HepG2 (cell line): ENCODE measurements around the gene ZNF627. TPM values are rescaled to one million over a fixed set of nuclear protein-coding genes. Genes with fewer than 3 reads are reported as not detected.
A peak's percentile ranks its signal among the peaks of the same experiment; 100 is the strongest.

ENCODE experiments used
- ATAC-seq: fragments of 200-7000 bp; cut with Tn5 transposase; 3 replicates; pipeline ENCODE4 v1.9.1; 2020; ENCODE audit warnings: mild to moderate bottlenecking, moderate library complexity
- BruUV-seq: library from RNA; stranded (reverse); fragments of 400-500 nt; replicated peaks from 2 replicates; lab custom pipeline; 2021; lab: Mats Ljungman, UMichigan
- CTCF ChIA-PET: fragments of 300-600 bp; formaldehyde crosslinking; extraction: SDS; loops from one replicate; lab custom pipeline; 2021; ENCODE audit warnings: low total read pairs, inconsistent platforms, low intra/inter-chr PET ratio; lab: Yijun Ruan, JAX
- POLR2A ChIA-PET: fragments of 350-600 bp; sonication (Branson Sonifier 250); formaldehyde crosslinking; loops from one replicate; lab custom pipeline; 2020; ENCODE audit warnings: antibody characterized with exemption, inconsistent platforms; lab: Yijun Ruan, JAX
- DNase-seq: peaks from one replicate; pipeline ENCODE4 v3.0.0-alpha.2; 2015; ENCODE audit warnings: low spot score
- FAIRE-seq: peaks from 3 replicates; lab custom pipeline; 2011; peaks lifted over from hg19 to GRCh38; lab: Jason Lieb, UNC
- H2AFZ ChIP-seq: one replicate; pipeline ENCODE4 v1.6.1; 2011; ENCODE audit warnings: low read length, inconsistent platforms
- H3K27ac ChIP-seq: fragments of 300-600 bp; 3 replicates; pipeline ENCODE4 v1.8.0; 2011; ENCODE audit warnings: mixed run types, mild to moderate bottlenecking, mixed read lengths, low read length, inconsistent platforms; ENCODE audit not compliant: insufficient read depth; ENCODE audit errors: extremely low read length
- H3K27me3 ChIP-seq, 2 experiments: fragments of 200-600 bp in 1 of 2; 2 replicates in 1 of 2; 3 replicates in 1 of 2; pipeline versions ENCODE4 v1.6.0 to v1.8.0; 2011; ENCODE audit warnings: low read length in 2 of 2, mild to moderate bottlenecking in 2 of 2, moderate library complexity in 2 of 2, inconsistent platforms in 1 of 2; ENCODE audit not compliant: insufficient read depth in 2 of 2, control insufficient read depth in 1 of 2
- H3K36me3 ChIP-seq, 2 experiments: fragments of 200-600 bp in 1 of 2; replicated peaks in 1 of 2; 2 replicates in 1 of 2; 3 replicates in 1 of 2; pipeline versions ENCODE4 v1.5.1 to v1.8.0; 2011; ENCODE audit warnings: low read length in 2 of 2, inconsistent platforms in 1 of 2; ENCODE audit not compliant: insufficient read depth in 2 of 2, control insufficient read depth in 1 of 2
- H3K4me1 ChIP-seq: 2 replicates; pipeline ENCODE4 v1.5.1; 2012; ENCODE audit warnings: low read length, inconsistent platforms; ENCODE audit not compliant: insufficient read depth
- H3K4me2 ChIP-seq: 2 replicates; pipeline ENCODE4 v1.6.0; 2011; ENCODE audit warnings: low read depth, low read length, inconsistent platforms
- H3K4me3 ChIP-seq, 3 experiments: fragments of 200-600 bp in 1 of 3; sonication (generic), shearing (Covaris generic) in 1 of 3; replicated peaks in 1 of 3; 2 replicates each; pipeline ENCODE4 v1.5.1; 2011 to 2016; ENCODE audit warnings: low read length in 3 of 3, inconsistent platforms in 2 of 3, low read depth in 2 of 3, mild to moderate bottlenecking in 2 of 3, control low read depth in 1 of 3, mixed read lengths in 1 of 3; ENCODE audit not compliant: insufficient read depth in 1 of 3
- H3K79me2 ChIP-seq: one replicate; pipeline ENCODE4 v1.6.1; 2011; ENCODE audit warnings: low read length, inconsistent platforms; ENCODE audit not compliant: insufficient read depth
- H3K9ac ChIP-seq: 2 replicates; pipeline ENCODE4 v1.6.0; 2011; ENCODE audit warnings: mild to moderate bottlenecking, low read depth, low read length, inconsistent platforms; ENCODE audit not compliant: insufficient read depth
- H3K9me3 ChIP-seq: 2 replicates; pipeline ENCODE4 v1.5.1; 2012; ENCODE audit warnings: mild to moderate bottlenecking, low read length
- H4K20me1 ChIP-seq: 2 replicates; pipeline ENCODE4 v1.6.0; 2011; ENCODE audit warnings: inconsistent platforms, mild to moderate bottlenecking, low read length, moderate library complexity; ENCODE audit not compliant: insufficient read depth
- AGO1 ChIP-seq: fragments of 200-400 bp; formaldehyde crosslinking; IDR thresholded peaks from 2 replicates; pipeline ENCODE4 v1.6.1; 2017; ENCODE audit warnings: mild to moderate bottlenecking, low read depth, low read length, moderate library complexity; ENCODE audit not compliant: poor library complexity, severe bottlenecking
- ARNT ChIP-seq: fragments of 450-650 bp; IDR thresholded peaks from 2 replicates; pipeline ENCODE4 v1.6.1; 2017
- GMEB1 ChIP-seq: sonication (generic); formaldehyde crosslinking; IDR thresholded peaks from 2 replicates; pipeline ENCODE4 v1.5.1; 2020; ENCODE audit warnings: missing genetic modification reagents, mild to moderate bottlenecking, borderline replicate concordance
- IKZF1 ChIP-seq: fragments of 450-650 bp; IDR thresholded peaks from 2 replicates; pipeline ENCODE4 v1.7.1; 2016
- KDM4B ChIP-seq: sonication (generic); formaldehyde crosslinking; IDR thresholded peaks from 2 replicates; pipeline ENCODE4 v1.4.0; 2020; ENCODE audit warnings: missing genetic modification reagents
- KLF13 ChIP-seq: sonication (generic); formaldehyde crosslinking; IDR thresholded peaks from 2 replicates; pipeline ENCODE4 v1.4.0; 2020; ENCODE audit warnings: mild to moderate bottlenecking, missing genetic modification reagents
- KMT2B ChIP-seq: IDR thresholded peaks from 2 replicates; pipeline ENCODE4 v1.6.1; 2016; ENCODE audit warnings: missing genetic modification reagents, missing compliant biosample characterization
- SPEN ChIP-seq: sonication (generic); formaldehyde crosslinking; IDR thresholded peaks from 2 replicates; pipeline ENCODE4 v1.5.1; 2020; ENCODE audit warnings: low read depth, mild to moderate bottlenecking, missing genetic modification reagents
- ZBTB39 ChIP-seq: sonication (generic); formaldehyde crosslinking; IDR thresholded peaks from 2 replicates; pipeline ENCODE4 v1.5.0; 2020; ENCODE audit warnings: missing genetic modification reagents
- ZNF354B ChIP-seq: sonication (generic); formaldehyde crosslinking; IDR thresholded peaks from 2 replicates; pipeline ENCODE4 v1.8.0; 2022; ENCODE audit warnings: mild to moderate bottlenecking, missing genetic modification reagents
- ZNF616 ChIP-seq: sonication (generic); formaldehyde crosslinking; IDR thresholded peaks from 2 replicates; pipeline ENCODE4 v1.5.0; 2020; ENCODE audit warnings: low read depth, mild to moderate bottlenecking, missing genetic modification reagents
- ZNF761 ChIP-seq: sonication (generic); formaldehyde crosslinking; conservative IDR thresholded peaks from 2 replicates; pipeline ENCODE4 v1.4.0; 2020; ENCODE audit warnings: mild to moderate bottlenecking, missing genetic modification reagents
- ZNF780A ChIP-seq: sonication (generic); formaldehyde crosslinking; IDR thresholded peaks from 2 replicates; pipeline ENCODE4 v1.8.0; 2022; ENCODE audit warnings: mild to moderate bottlenecking, missing genetic modification reagents, moderate library complexity
- ZNF891 ChIP-seq: sonication (generic); formaldehyde crosslinking; IDR thresholded peaks from 2 replicates; pipeline ENCODE4 v1.5.0; 2020; ENCODE audit warnings: mild to moderate bottlenecking, missing genetic modification reagents
- WGBS: methylation state at CpG from one replicate; pipeline ENCODE4 v1.1.6; 2017; ENCODE audit warnings: low lambda C conversion rate; 5-methylcytosine and 5-hydroxymethylcytosine counted together
- in situ Hi-C: cut with HindIII; loops from 2 replicates; pipeline ENCODE4 v1.10.0; 2017; ENCODE audit warnings: low pct_unique_long_range_greater_than_20kb; ENCODE audit not compliant: extremely low pct_ligation_motif_present
- intact Hi-C: fragments of 100-400 bp; cut with micrococcal nuclease; formaldehyde crosslinking; loops from one replicate; pipeline ENCODE4 v1.10.0; 2022; ENCODE audit not compliant: unreplicated experiment
- polyA plus RNA-seq, 8 experiments: library from polyadenylated mRNA; depleted of rRNA in 3 of 8; stranded (reverse) in 7 of 8; unstranded in 1 of 8; fragments of >200 nt; fragmentation: Illumina TruSeq in 4 of 8; extraction: Trizol in 4 of 8; gene quantifications; 2 replicates each; pipeline versions ENCODE4 v1.2.1 to v1.2.3, GENCODE V29; 2011 to 2016; ENCODE audit warnings: low read depth in 4 of 8, missing spikeins in 1 of 8, mixed read lengths in 1 of 8; ENCODE audit not compliant: insufficient read depth in 1 of 8
- total RNA-seq, 5 experiments: library from RNA; depleted of rRNA; stranded (reverse); fragments of >200 nt; fragmentation: Illumina TruSeq; extraction: Trizol; gene quantifications; 2 replicates each; pipeline ENCODE4 v1.2.3, GENCODE V29; 2016; ENCODE audit warnings: low read depth in 1 of 5
- TF ChIP-seq, protein P1 (sequence below): fragments of 450-650 bp; IDR thresholded peaks from 2 replicates; pipeline ENCODE4 v1.6.1; 2017
- TF ChIP-seq, protein P2 (sequence below): IDR thresholded peaks from 2 replicates; pipeline ENCODE4 v1.6.1; 2016; ENCODE audit warnings: mild to moderate bottlenecking, missing biosample characterization, missing genetic modification reagents

The ZNF627 gene
- total and polyA plus RNA-seq, 2 of the 13 experiments (the other 11 are each of a cell fraction or from before 2014, with no cell fraction given): 4.2 to 12.7 TPM

DNA sequence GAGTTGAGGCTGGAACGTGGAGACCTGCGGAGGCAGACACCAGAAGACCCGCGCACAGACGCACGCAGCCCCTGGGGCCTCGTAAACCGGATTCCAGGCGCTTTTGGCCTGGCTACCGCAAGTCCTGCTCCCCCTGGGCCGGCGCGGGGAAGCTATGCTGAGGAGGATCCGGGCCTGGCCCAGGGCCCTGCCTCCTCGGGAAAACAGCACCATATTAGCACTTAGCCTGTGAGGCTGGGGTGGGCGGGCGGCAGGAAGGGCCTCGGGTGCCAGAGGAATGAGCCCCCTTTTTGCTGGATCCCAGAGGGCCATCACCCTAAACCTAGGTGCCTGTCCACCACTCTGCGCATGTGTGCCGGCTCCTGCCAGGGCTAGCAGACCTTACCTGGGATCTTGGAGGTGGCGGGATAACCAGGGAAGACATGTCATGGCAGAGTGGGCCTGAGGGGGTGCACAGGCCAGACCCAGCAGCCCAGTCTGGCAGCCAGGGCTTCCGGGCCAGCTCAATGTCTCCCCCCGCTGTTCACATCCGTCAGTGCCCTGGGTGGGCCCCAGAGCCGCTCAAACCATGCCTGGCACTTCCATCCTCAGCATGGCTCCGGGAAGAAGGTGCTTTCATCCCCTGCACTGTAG, 45.6 kb upstream of the ZNF627 start (continued):
- TF ChIP-seq AGO1 (peak; percentile 35), KLF13 (CRISPR knock-in tag) (no peak), KMT2B (CRISPR knock-in tag) (no peak), ZNF780A (no peak), KDM4B (CRISPR knock-in tag) (no peak), ARNT (no peak)
- TF ChIP-seq, protein P1, sequence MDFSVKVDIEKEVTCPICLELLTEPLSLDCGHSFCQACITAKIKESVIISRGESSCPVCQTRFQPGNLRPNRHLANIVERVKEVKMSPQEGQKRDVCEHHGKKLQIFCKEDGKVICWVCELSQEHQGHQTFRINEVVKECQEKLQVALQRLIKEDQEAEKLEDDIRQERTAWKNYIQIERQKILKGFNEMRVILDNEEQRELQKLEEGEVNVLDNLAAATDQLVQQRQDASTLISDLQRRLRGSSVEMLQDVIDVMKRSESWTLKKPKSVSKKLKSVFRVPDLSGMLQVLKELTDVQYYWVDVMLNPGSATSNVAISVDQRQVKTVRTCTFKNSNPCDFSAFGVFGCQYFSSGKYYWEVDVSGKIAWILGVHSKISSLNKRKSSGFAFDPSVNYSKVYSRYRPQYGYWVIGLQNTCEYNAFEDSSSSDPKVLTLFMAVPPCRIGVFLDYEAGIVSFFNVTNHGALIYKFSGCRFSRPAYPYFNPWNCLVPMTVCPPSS: no peak

- no peaks in the 10 kb centered on the region for H3K9me3 ChIP-seq
- in situ Hi-C loops: no loop called here
- ATAC-seq (no peak), DNase-seq (no peak), FAIRE-seq (no peak)
- intact Hi-C loops: no loop called here
- H3K4me3 ChIP-seq: no peak overlapping the region
- TF ChIP-seq, protein P2, sequence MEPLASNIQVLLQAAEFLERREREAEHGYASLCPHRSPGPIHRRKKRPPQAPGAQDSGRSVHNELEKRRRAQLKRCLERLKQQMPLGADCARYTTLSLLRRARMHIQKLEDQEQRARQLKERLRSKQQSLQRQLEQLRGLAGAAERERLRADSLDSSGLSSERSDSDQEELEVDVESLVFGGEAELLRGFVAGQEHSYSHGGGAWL: no peak
- TF ChIP-seq ZBTB39 (CRISPR knock-in tag) (no peak), SPEN (CRISPR knock-in tag) (no peak), IKZF1 (no peak), ZNF891 (no peak), GMEB1 (CRISPR knock-in tag) (no peak), ZNF354B (CRISPR knock-in tag) (no peak), ZNF616 (no peak), ZNF761 (CRISPR knock-in tag) (no peak)
- H3K27me3 ChIP-seq: no peaks in the 10 kb centered on the region
- H2AFZ ChIP-seq: no peak overlapping the region
- H3K9ac ChIP-seq: no peak overlapping the region
- H3K79me2 ChIP-seq: peaks cover 18% of the 10 kb centered on the region
- ChIA-PET CTCF (no interaction called here), POLR2A (no interaction called here)
- no peaks in the 10 kb centered on the region for H4K20me1 ChIP-seq
- H3K36me3 ChIP-seq: peaks cover 5 to 15% of the 10 kb centered on the region in 2 experiments; a peak in 4 of 5 replicates
- no TSS peak for BruUV-seq
- H3K4me2 ChIP-seq: no peak overlapping the region
- 94% methylated on average over 15 of the region's 20 CpGs for WGBS
- H3K27ac ChIP-seq: no peak overlapping the region
- H3K4me1 ChIP-seq: peaks cover 23% of the 10 kb centered on the region
These were observed 44.5 kb upstream of the ZNF627 start for GRCh38 chr19:11552666-11553372.
